ENCODE data around the gene DSCAML1.

DNA sequence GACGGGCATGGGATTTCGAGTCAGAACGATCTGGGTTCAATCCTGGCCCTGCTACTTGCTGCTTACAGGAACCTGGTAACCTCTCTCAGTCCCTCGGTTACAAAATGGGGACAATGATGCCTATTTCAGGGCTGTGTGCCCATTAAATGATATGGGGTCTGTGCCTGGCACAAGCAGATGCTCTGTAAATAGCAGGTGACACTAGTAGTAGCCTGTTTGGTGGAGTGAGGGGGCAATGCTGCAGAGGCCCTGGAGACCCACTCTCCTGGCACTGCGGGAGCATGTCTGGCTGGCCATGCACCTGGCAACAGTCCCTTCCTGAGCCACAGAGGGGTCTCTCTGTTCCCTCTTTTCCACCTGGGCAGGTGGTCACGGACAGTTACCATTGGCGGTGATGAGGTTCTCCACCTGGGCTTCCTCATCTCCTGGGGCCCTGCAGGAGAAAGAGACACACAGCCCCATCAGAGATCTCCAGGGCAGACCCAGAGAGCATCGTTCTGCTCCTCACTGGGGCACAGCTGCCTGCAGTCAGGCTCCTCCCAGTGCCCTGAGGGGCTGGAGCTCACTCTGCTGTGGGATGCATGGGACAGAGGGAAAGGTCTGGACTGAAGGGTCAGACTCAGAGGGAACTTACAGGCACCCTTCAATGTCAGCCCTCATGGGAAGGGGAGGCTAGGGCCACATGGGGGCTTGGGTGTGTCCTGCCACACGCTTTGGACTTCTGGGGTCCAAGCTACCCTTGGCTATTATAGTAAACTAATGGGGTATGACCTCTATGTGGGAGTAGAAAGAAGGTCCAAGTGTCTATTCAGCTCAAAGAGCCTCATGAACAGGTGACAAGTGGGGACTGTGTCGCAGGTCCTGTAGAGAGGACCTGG is 43.2 kb upstream of the DSCAML1 start:
- TF ChIP-seq, protein P1, sequence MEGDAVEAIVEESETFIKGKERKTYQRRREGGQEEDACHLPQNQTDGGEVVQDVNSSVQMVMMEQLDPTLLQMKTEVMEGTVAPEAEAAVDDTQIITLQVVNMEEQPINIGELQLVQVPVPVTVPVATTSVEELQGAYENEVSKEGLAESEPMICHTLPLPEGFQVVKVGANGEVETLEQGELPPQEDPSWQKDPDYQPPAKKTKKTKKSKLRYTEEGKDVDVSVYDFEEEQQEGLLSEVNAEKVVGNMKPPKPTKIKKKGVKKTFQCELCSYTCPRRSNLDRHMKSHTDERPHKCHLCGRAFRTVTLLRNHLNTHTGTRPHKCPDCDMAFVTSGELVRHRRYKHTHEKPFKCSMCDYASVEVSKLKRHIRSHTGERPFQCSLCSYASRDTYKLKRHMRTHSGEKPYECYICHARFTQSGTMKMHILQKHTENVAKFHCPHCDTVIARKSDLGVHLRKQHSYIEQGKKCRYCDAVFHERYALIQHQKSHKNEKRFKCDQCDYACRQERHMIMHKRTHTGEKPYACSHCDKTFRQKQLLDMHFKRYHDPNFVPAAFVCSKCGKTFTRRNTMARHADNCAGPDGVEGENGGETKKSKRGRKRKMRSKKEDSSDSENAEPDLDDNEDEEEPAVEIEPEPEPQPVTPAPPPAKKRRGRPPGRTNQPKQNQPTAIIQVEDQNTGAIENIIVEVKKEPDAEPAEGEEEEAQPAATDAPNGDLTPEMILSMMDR (IDR thresholded peaks at IDR 0.05) = no peak
- TF ChIP-seq POLR2A (IDR thresholded peaks at IDR 0.05) = no peak

All from uterus (tissue), 2 donors.